GM18861 (cell line): Measurements from ENCODE around the gene PLPPR4.

Source experiments
- ATAC-seq: cut with Tn5 transposase; IDR thresholded peaks from one replicate; pipeline ENCODE4 v1.9.1; 2021; ENCODE audit not compliant: unreplicated experiment

Gene PLPPR4

DNA sequence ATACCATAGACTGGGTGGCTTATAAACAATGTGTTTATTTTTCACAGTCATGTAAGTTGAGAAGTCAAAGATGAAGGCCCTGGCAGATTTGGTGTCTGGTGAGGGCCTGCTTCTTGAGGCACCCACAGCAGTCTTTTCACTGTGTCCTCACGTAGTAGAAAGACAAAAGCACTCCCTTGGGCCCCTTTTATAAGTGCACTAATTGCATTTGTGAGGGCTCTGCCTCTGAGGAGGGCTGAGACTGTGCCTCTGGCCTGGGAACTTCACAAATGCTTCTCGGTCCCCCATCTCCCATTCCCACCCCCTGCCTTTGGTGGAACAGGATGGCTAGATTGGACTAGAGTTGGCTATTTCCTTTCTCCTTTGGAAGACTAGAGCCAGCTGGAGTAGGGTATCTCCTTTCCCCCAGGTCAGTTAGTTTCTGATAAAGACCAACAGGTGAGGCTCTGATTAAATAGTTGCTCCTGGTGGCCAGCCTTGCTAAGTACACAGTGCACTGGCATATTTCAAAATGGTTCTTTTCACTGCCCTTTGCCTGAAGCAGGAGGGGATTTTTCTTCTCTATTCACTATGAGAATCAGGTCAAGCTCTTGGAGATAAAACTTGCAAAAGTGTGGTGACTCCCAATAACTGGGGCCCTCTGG is 82.9 kb downstream of the PLPPR4 start:
- ATAC-seq = no peak

DNA sequence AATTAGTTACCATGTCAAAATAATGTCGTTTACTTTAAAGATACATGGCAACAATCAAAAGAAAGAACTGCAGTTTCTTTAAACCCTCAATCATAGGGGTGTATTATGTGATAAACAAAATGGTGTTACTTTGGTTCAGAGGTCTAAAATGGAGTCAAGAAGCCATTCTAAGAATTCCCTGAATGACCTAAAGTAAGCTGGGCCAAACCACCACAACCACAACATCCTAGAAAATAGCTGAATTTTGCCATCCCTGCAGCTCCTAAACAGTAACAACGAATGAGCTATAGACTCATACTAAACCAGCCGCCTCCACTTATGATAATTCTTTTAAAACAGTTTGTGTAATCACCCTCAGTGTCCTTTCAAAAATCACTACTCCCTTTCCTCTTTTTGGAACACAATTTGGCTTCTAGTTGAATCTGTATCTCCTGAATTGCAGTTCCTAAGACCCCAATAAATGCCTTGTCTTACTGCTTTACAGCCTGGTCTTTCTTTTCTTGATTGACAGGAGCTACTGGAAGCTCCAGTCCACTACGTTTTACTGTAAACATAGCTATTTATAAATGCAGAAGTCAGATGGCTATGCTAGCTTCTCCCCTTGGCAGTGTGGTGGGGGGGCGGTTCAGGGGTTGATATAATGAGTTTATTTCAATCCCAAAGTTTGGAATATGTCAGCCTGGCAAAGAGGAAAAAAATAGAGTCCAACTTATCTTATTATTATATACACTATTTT is 84.3 kb downstream of the PLPPR4 start:
- ATAC-seq = no peak

DNA sequence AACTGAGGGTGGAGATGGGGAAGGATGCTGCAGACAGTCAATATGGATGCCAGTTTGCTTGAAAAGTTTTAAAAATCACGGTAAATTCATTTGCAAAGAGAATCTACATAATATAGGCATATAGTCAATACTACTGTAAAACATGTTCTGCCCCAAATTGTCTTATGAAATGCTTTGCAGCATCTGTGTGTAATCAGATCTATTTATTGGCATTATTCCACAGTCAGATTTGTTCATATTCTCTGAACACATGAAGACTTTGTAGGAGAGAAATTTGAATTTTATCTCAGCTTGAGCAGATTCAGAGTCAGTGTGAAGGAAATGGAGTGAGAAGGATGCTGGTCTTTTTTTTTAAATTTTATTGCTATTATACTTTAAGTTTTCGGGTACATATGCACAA is 88.5 kb downstream of the PLPPR4 start:
- no peak for ATAC-seq

DNA sequence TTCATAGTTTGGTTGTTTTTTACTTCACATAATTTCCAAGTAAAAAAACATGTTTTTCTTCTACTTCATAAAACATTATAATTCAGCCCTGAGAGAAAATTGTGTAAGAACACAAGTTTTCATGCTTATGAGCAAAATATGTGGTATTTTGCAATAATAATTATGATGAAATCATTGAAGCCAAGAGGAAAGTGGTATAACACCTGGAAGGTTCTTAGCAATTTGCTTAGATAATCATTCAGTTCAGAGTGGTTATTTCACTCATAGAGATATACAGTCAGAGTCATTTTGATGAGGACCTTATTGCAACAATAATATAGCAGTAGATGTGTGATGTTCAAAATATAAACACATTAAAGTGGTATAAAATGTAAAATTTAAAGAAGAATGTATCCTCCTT is 94.5 kb downstream of the PLPPR4 start:
- no peak for ATAC-seq
